ENCODE results near the gene USP27X.

Gene USP27X

GRCh38 chrX:49878834-49879655, at the start of gene USP27X:
Gene USP27X (plus strand): TSS chrX:49879484. CDS start chrX:49880308, 824 bp downstream.
- no peak for FAIRE-seq

DNA sequence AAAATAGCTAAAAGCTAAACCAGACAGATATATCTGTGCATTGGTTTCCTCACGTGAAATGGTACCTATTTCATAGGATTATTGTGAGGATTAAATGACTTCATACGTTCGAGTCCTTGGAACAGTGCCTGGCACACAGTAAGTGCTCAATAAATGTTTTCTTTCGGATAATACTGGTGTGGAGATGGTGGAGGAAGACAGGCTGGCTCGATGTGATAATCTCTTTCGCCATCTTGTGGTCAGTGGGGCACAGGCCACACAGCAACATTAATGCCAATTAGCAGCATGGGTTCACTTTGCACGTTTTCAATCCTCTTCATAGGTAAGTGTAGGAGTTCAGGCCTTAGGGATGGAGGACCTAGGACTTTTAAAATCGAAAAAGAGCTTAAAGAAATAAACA, 40.9 kb upstream of the USP27X start:
- no peak for FAIRE-seq

- FAIRE-seq: no peak
Observed at GRCh38 chrX:49840679-49841078, 38.6 kb upstream of the USP27X start.

- no peak for FAIRE-seq
Observed at GRCh38 chrX:49842621-49843020, 36.7 kb upstream of the USP27X start.

GRCh38 chrX:49844611-49845010, 34.7 kb upstream of the USP27X start:
- FAIRE-seq: peak; percentile 60

DNA sequence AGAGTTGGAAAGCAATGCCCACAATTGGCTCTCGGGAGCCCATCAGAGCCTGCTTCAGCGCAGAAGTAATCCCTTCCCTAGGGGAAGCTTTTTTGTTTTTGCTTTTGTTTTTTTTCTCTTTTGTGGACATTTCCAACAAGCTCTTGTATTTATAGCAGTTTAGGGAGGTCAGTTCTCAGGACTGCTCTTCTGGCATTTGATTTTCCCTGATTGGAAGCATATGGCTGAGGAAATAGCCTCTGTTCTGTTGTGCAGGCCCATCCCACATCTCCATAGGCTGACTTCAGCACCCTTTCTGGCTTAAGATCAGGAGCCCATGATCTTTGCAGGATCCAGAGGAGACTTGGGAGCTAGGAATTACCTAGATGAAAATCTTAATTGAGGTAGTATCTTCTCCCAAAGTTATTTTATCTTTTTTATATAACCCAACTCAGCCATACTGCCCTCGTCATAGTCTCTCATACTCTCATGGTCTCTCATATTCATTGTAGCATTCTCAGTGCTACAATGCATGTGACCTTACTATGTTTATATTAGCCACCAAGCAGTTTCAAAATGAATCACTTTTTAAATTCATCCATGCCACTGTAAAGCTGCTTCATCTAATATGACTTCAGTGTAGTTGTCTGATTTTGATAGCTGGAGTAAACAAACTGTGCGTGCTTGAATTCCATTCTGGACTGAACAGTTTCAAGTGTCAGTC, 33.4 kb upstream of the USP27X start:
- FAIRE-seq: no peak

DNA sequence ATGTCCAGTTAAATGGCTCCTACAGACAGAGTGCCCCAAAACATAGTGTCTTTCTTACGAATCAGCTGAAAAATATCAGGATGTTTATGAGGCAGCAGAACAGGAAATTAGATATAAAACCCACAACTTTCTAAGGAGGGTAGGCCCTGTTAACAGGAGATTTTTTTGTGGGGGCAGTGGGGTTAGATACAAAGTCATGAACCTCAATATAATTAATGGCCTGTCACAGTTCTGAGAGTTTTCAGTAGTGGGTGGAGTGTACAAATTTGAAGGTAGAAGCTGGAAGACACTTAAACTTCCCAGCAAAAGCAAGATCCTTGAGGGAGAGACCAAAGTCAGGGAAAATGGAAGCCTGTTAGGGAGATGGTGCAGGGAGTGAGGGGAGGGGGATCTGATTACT, 32.8 kb upstream of the USP27X start:
- FAIRE-seq: no peak

- FAIRE-seq: no peak
Observed at GRCh38 chrX:49848275-49848674, 31.0 kb upstream of the USP27X start.

- no peak for FAIRE-seq
Observed at GRCh38 chrX:49850028-49850427, 29.3 kb upstream of the USP27X start.

DNA sequence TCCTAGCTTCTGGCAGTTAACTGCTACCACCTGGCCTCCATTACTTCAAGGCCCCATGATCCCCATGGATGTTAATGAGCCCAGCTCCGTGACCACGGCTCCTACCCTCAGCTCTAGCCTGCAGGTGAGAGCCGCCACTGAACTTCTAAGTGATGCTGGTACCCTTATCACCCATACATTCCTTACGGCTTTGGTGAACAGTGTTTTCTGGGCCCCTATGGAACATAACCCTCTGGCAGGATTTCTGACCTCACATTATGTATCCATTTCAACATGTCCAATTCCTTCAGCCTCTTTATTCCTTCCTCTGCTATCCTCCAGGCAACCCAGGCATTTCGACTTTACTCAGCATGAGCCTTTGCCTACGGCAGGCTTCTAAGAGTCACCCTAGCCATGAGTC, 25.6 kb upstream of the USP27X start:
- FAIRE-seq: no peak

DNA sequence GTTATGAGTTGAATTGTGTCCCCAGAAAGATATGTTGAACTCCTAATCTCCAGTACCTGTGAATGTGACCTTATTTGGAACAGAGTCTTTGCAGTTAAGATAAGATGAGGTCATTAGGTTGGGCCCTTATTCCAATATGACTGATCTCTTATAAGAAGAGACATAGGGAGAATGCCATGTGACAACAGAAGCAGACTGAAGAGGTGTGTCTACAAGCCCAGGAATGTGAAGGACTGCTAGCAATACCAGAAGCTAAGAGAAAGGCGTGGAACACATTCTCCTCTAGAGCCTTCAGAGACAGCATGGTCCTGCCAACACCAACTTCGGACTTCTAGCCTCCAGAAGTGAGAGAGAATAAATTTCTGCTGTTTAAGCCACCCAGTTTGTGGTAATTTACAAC, 22.5 kb upstream of the USP27X start:
- no peak for FAIRE-seq

- peak; percentile 65 for FAIRE-seq
Observed at GRCh38 chrX:49858341-49858740, 20.9 kb upstream of the USP27X start.

GRCh38 chrX:49859491-49859890, 19.8 kb upstream of the USP27X start:
- no peak for FAIRE-seq

DNA sequence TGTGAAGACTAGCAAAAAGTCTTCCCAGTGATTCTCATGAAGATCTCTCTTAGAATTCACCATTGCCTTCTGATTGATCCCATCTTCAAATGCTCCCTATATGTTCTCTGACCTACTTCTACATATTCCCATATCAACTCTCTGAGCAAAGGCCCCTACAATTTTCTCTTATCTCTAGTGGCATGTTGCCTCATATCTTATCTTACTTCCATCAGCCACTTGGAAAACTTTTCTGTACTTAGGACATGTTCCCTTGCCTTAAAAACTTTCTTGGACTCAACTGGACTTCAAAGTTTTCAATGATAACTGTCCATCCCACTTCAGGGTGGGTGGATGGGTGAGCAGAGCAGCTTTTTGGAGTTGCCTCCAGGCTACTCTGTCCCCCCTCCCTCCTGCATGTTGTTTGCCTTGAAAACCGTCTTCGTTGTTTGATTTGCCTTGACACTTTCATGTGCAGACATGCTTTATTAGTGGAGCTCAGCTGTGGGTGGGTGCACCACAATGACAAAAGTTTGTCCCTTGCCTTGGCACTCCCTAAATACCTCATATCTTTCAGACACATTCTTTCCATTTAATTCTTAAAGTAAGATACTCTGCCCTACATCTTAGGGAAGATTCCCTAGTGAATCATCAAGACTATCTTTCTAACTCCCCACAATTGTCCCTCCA, 18.3 kb upstream of the USP27X start:
- no peak for FAIRE-seq

- FAIRE-seq: no peak
Observed at GRCh38 chrX:49862093-49862492, 17.2 kb upstream of the USP27X start.

- FAIRE-seq: no peak
Observed at GRCh38 chrX:49868739-49869138, 10.5 kb upstream of the USP27X start.

- FAIRE-seq: peak; percentile 91
Observed at GRCh38 chrX:49876750-49877149, 2.5 kb upstream of the USP27X start.

DNA sequence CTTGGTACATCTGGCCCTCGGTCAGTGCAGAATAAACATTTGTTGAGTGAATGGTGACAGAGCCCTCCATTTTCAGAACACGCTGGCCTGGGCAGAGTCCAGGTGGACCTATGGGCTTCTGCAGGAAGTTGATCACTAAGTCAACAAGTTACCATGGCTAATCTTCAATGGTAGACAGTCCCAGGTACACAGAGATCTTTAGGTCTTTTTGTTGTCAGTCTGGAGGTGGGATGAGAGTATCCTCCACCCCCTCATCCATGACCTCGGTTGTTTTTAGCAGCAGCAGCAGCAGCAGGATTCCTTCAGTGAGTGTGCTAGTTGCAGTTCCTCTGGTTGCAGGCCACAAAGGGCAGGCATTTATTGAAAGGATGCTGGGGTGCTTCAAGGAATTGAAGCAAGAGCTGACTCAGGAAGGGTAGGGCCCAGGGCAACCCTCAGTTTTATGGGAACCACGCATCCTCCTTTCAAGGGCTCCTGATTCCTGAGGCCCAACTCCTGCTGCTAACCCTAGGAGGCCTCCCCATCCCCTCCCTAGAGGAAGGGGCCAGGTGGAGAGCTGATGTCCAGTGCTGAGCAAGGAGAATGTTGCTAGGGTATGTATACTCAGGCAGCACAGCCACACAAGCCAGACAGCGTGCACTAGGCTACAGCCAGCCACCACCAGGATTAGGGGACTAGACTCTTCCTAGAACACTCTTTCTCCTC, 1.7 kb upstream of the USP27X start:
- FAIRE-seq: no peak

DNA sequence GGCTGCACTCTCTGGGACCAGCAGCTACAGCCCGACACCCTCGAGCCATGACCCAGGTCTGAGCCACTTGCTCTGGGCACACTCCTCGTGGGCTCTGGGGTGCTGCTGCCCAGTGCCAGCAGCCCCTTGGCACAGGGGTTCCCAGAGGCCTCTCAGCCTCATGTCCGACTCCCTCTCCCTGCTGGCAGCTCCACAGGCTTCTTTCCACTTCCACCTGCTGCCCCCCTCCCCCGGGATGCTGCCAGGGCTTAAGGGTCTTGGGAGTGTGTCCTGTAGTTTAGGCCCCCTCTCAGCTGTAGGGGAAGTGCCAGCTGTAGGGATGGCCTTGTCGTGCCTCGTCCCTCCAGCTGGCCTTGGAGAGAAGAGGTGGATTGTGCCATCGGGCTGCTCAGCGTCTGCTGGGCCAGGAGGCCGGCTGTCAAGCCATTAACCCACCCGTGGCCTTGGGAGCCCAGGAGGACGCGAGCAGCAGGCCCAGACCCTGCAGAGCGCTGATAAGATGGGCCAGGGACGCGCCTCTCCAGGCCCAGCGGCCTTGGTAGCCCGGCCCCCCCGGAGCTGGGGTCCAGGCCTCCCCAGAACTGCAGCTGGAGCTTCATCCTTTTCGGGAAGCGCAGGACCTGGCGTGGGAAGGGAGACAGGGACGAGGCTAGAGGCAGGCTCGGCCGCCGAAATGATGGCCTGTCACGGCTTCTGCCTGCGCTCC, 1.0 kb upstream of the USP27X start:
- no peak for FAIRE-seq

GRCh38 chrX:49879656-49880277, 483 bp downstream of the USP27X start:
- FAIRE-seq: no peak

GRCh38 chrX:49880668-49881067, 1.4 kb downstream of the USP27X start:
- no peak for FAIRE-seq

- FAIRE-seq: peak; percentile 5
Observed at GRCh38 chrX:49884290-49884862, 5.1 kb downstream of the USP27X start.

Measured in islet of Langerhans (tissue), 1 donor.